HepG2 (cell line): Measurements from ENCODE around the gene NELFCD. TPM values are rescaled to one million over a fixed set of nuclear protein-coding genes. Genes with fewer than 3 reads are reported as not detected.

ENCODE experiments used
- ARID4A ChIP-seq: sonication (generic); formaldehyde crosslinking; IDR thresholded peaks from 2 replicates; pipeline ENCODE4 v1.5.0; 2020; ENCODE audit warnings: mild to moderate bottlenecking, missing genetic modification reagents, borderline replicate concordance
- E2F2 ChIP-seq: sonication (generic); formaldehyde crosslinking; IDR thresholded peaks from 2 replicates; pipeline ENCODE4 v1.4.0; 2020; ENCODE audit warnings: missing genetic modification reagents, borderline replicate concordance
- GABPB1 ChIP-seq: IDR thresholded peaks from 2 replicates; pipeline ENCODE4 v1.6.1; 2016; ENCODE audit warnings: mild to moderate bottlenecking, missing genetic modification reagents, moderate library complexity, missing compliant biosample characterization
- GLMP ChIP-seq: sonication (generic); formaldehyde crosslinking; IDR thresholded peaks from 2 replicates; pipeline ENCODE4 v1.9.0; 2021; ENCODE audit warnings: missing genetic modification reagents, mild to moderate bottlenecking, borderline replicate concordance
- HBP1 ChIP-seq: IDR thresholded peaks from 2 replicates; pipeline ENCODE4 v1.6.1; 2016; ENCODE audit warnings: low read depth, control low read depth
- HOXA7 ChIP-seq: sonication (generic); formaldehyde crosslinking; IDR thresholded peaks from 2 replicates; pipeline ENCODE4 v1.8.1; 2022; ENCODE audit warnings: mild to moderate bottlenecking, missing genetic modification reagents, moderate library complexity
- MAF1 ChIP-seq: sonication (generic); formaldehyde crosslinking; IDR thresholded peaks from 2 replicates; pipeline ENCODE4 v1.5.0; 2020; ENCODE audit warnings: missing genetic modification reagents, borderline replicate concordance
- MEIS1 ChIP-seq: sonication (generic); formaldehyde crosslinking; IDR thresholded peaks from 2 replicates; pipeline ENCODE4 v1.9.0; 2021; ENCODE audit warnings: mild to moderate bottlenecking, missing genetic modification reagents, moderate library complexity, borderline replicate concordance
- NFRKB ChIP-seq: fragments of 450-650 bp; IDR thresholded peaks from 2 replicates; pipeline ENCODE4 v1.6.1; 2017
- ONECUT2 ChIP-seq: sonication (generic); formaldehyde crosslinking; IDR thresholded peaks from 2 replicates; pipeline ENCODE4 v1.4.0; 2020; ENCODE audit warnings: missing genetic modification reagents
- PHF20 ChIP-seq: sonication (generic); formaldehyde crosslinking; IDR thresholded peaks from 2 replicates; pipeline ENCODE4 v1.5.0; 2020; ENCODE audit warnings: mild to moderate bottlenecking, missing genetic modification reagents
- POGZ ChIP-seq: sonication (generic); formaldehyde crosslinking; IDR thresholded peaks from 2 replicates; pipeline ENCODE4 v1.4.0; 2020; ENCODE audit warnings: mild to moderate bottlenecking, missing genetic modification reagents
- SAFB2 ChIP-seq: sonication (generic); formaldehyde crosslinking; IDR thresholded peaks from 2 replicates; pipeline ENCODE4 v1.5.1; 2020; ENCODE audit warnings: missing genetic modification reagents, low read depth, mild to moderate bottlenecking, borderline replicate concordance
- SAP130 ChIP-seq: IDR thresholded peaks from 2 replicates; pipeline ENCODE4 v1.6.1; 2016; ENCODE audit warnings: low read depth
- SRY ChIP-seq: sonication (generic); formaldehyde crosslinking; IDR thresholded peaks from 2 replicates; pipeline ENCODE4 v1.8.0; 2022; ENCODE audit warnings: mild to moderate bottlenecking, missing genetic modification reagents
- TCF7 ChIP-seq: sonication (generic); IDR thresholded peaks from 2 replicates; pipeline ENCODE4 v1.6.1; 2016; ENCODE audit warnings: antibody characterized with exemption, low read depth
- ZEB1 ChIP-seq: IDR thresholded peaks from 2 replicates; pipeline ENCODE4 v1.6.1; 2012; ENCODE audit warnings: mild to moderate bottlenecking, low read depth, inconsistent platforms; ENCODE audit not compliant: insufficient replicate concordance
- ZMAT3 ChIP-seq: sonication (generic); formaldehyde crosslinking; conservative IDR thresholded peaks from 2 replicates; pipeline ENCODE4 v1.7.0; 2021; ENCODE audit warnings: missing genetic modification reagents
- ZNF446 ChIP-seq: sonication (generic); formaldehyde crosslinking; IDR thresholded peaks from 2 replicates; pipeline ENCODE4 v1.5.0; 2020; ENCODE audit warnings: mild to moderate bottlenecking, missing genetic modification reagents
- ZNF547 ChIP-seq: sonication (generic); formaldehyde crosslinking; IDR thresholded peaks from 2 replicates; pipeline ENCODE4 v1.5.1; 2020; ENCODE audit warnings: mild to moderate bottlenecking, missing genetic modification reagents
- ZNF562 ChIP-seq: sonication (generic); formaldehyde crosslinking; IDR thresholded peaks from 2 replicates; pipeline ENCODE4 v1.8.0; 2022; ENCODE audit warnings: missing genetic modification reagents, borderline replicate concordance
- ZNF772 ChIP-seq: sonication (generic); formaldehyde crosslinking; IDR thresholded peaks from 2 replicates; pipeline ENCODE4 v1.5.0; 2020; ENCODE audit warnings: mild to moderate bottlenecking, missing genetic modification reagents
- polyA plus RNA-seq, 8 experiments: library from polyadenylated mRNA; depleted of rRNA in 3 of 8; stranded (reverse) in 7 of 8; unstranded in 1 of 8; fragments of >200 nt; fragmentation: Illumina TruSeq in 4 of 8; extraction: Trizol in 4 of 8; gene quantifications; 2 replicates each; pipeline versions ENCODE4 v1.2.1 to v1.2.3, GENCODE V29; 2011 to 2016; ENCODE audit warnings: low read depth in 4 of 8, missing spikeins in 1 of 8, mixed read lengths in 1 of 8; ENCODE audit not compliant: insufficient read depth in 1 of 8
- total RNA-seq, 5 experiments: library from RNA; depleted of rRNA; stranded (reverse); fragments of >200 nt; fragmentation: Illumina TruSeq; extraction: Trizol; gene quantifications; 2 replicates each; pipeline ENCODE4 v1.2.3, GENCODE V29; 2016; ENCODE audit warnings: low read depth in 1 of 5

NELFCD gene
- total and polyA plus RNA-seq, 2 of the 13 experiments (the other 11 are each of a cell fraction or from before 2014, with no cell fraction given) = 159 to 203 TPM

- no peak for TF ChIP-seq ZEB1
- TF ChIP-seq ZNF562 (CRISPR knock-in tag) = no peak
- TF ChIP-seq ARID4A (CRISPR knock-in tag) = 0 out of 2 replicates have a peak, but pooled peaks have one; percentile 7
- no peak for TF ChIP-seq ONECUT2 (CRISPR knock-in tag)
- TF ChIP-seq E2F2 = no peak; the same call in 1 of the 2 replicates
- no peak for TF ChIP-seq NFRKB
- TF ChIP-seq MEIS1 = no peak; the same call in 1 of the 2 replicates
- no peak for TF ChIP-seq TCF7
- peak; percentile 5; the same call in 1 of the 2 replicates for TF ChIP-seq GABPB1
- TF ChIP-seq HBP1 (CRISPR knock-in tag) = no peak
- no peak for TF ChIP-seq GLMP (CRISPR knock-in tag)
- TF ChIP-seq SRY (CRISPR knock-in tag) = peak; percentile 16; the same call in 1 of the 2 replicates
- no peak for TF ChIP-seq HOXA7 (CRISPR knock-in tag)
- no peak; the same call in 1 of the 2 replicates for TF ChIP-seq POGZ (CRISPR knock-in tag)
- peak; percentile 44; the same call in 1 of the 2 replicates for TF ChIP-seq ZNF446 (CRISPR knock-in tag)
- TF ChIP-seq SAP130 (CRISPR knock-in tag) = no peak; the same call in 1 of the 2 replicates
- TF ChIP-seq ZNF772 (CRISPR knock-in tag) = no peak
- TF ChIP-seq ZMAT3 (CRISPR knock-in tag) = no peak
- TF ChIP-seq PHF20 = 0 out of 2 replicates have a peak, but pooled peaks have one; percentile 44
- TF ChIP-seq MAF1 (CRISPR knock-in tag) = no peak
- TF ChIP-seq SAFB2 (CRISPR knock-in tag) = no peak
- TF ChIP-seq ZNF547 (CRISPR knock-in tag) = no peak
These were observed 32.2 kb downstream of the NELFCD start (continued) for GRCh38 chr20:59013031-59013951.
